ENCODE measurements around the gene CLCN3. TPM values are rescaled to one million over a fixed set of nuclear protein-coding genes. Genes with fewer than 3 reads are reported as not detected.

The CLCN3 gene
- total and polyA plus RNA-seq, 2 experiments from 2014 or later, result 10.9 to 22.9 TPM

- H3K27ac Mint-ChIP-seq, result no peak overlapping the region
- H3K27ac ChIP-seq (ENCODE audit: low read depth), result no peak overlapping the region
- H3K27me3 ChIP-seq (ENCODE audit: insufficient read depth), result no peaks in the 10 kb centered on the region
- ATAC-seq (no peak), DNase-seq (ENCODE audit: low spot score) (no peak)
- peaks cover 43% of the 10 kb centered on the region for H3K79me2 ChIP-seq (replicated peaks; ENCODE audit: insufficient read depth)
- H3K9me3 Mint-ChIP-seq, result peaks cover 17% of the 10 kb centered on the region; the same call in 2 of the 3 replicates
- no peaks in the 10 kb centered on the region for H3F3A ChIP-seq (replicated peaks; ENCODE audit: low read depth)
- no peak overlapping the region for H2AFZ ChIP-seq
- no peaks in the 10 kb centered on the region for H4K20me1 ChIP-seq (replicated peaks; ENCODE audit: insufficient read depth)
- H3K36me3 ChIP-seq (ENCODE audit: insufficient read depth), result peaks cover 5% of the 10 kb centered on the region; the same call in 1 of the 2 replicates
- no peaks in the 10 kb centered on the region for H3K9me2 ChIP-seq (ENCODE audit: insufficient read depth)
- no peak for TF ChIP-seq JUNB (IDR thresholded peaks at IDR 0.05; ENCODE audit: unreplicated experiment)
- no peak for TF ChIP-seq ZNF114 (CRISPR knock-in tag; IDR thresholded peaks at IDR 0.05)
- TF ChIP-seq CTCF (conservative IDR thresholded peaks at IDR 0.05; ENCODE audit: low read depth in 2 of 2), result no peak
- TF ChIP-seq ETS1 (IDR thresholded peaks at IDR 0.05), result no peak
- TF ChIP-seq REST (IDR thresholded peaks at IDR 0.05; ENCODE audit: unreplicated experiment), result no peak
- TF ChIP-seq EZH2phosphoT487 (IDR thresholded peaks at IDR 0.05; ENCODE audit: unreplicated experiment), result no peak
- no peak for TF ChIP-seq POLR2AphosphoS5 (IDR thresholded peaks at IDR 0.05; ENCODE audit: low read depth)
- no peak for TF ChIP-seq ZNF331 (CRISPR knock-in tag; IDR thresholded peaks at IDR 0.05; ENCODE audit: low read depth)
- no peak for TF ChIP-seq CREB1 (CRISPR knock-in tag; IDR thresholded peaks at IDR 0.05; ENCODE audit: low read depth)
- TF ChIP-seq STAT1 (IDR thresholded peaks at IDR 0.05; ENCODE audit: unreplicated experiment), result no peak
- no peak for TF ChIP-seq EZH2 (IDR thresholded peaks at IDR 0.05; ENCODE audit: low read depth, unreplicated experiment)
- no peak for TF ChIP-seq NANOG (IDR thresholded peaks at IDR 0.05; ENCODE audit: borderline replicate concordance)
- TF ChIP-seq ZNF462 (CRISPR knock-in tag; IDR thresholded peaks at IDR 0.05), result no peak
- no peak overlapping the region for H3K4me3 Mint-ChIP-seq
- H3K36me3 Mint-ChIP-seq (ENCODE audit: low read depth), result peaks cover 33% of the 10 kb centered on the region
- no peaks in the 10 kb centered on the region for H3K27me3 Mint-ChIP-seq (ENCODE audit: insufficient read depth, low read depth, poor library complexity)
- H3K4me1 ChIP-seq (ENCODE audit: insufficient read depth), result peaks cover 8% of the 10 kb centered on the region
- H3K4me1 Mint-ChIP-seq, result peaks cover 12% of the 10 kb centered on the region; the same call in 2 of the 3 replicates
- no peak overlapping the region for H3K4me2 ChIP-seq
- no peak overlapping the region for H3K4me3 ChIP-seq
Observed at GRCh38 chr4:169665046-169665737, 44.8 kb downstream of the CLCN3 start.

All from GM23338 (cell line).